ENCODE data around the gene ASAP2.

The ASAP2 gene

GRCh38 chr2:9417725-9418124 lies 211.1 kb downstream of the ASAP2 start:
- H3K36me3 ChIP-seq (ENCODE audit: control insufficient read depth in 2 of 2, insufficient read depth in 2 of 2, low read length in 2 of 2), result peaks cover 6 to 18% of the 10 kb centered on the region in 2 donors
- H3K4me3 ChIP-seq (ENCODE audit: low read length in 2 of 2), result no peak overlapping the region
- H3K9ac ChIP-seq (ENCODE audit: low read length in 2 of 2), result no peak overlapping the region
- H3K9me3 ChIP-seq (ENCODE audit: control insufficient read depth in 2 of 2, low read length in 2 of 2), result no peaks in the 10 kb centered on the region
- H3K4me1 ChIP-seq (ENCODE audit: control insufficient read depth, insufficient read depth, low read length), result peaks cover 18% of the 10 kb centered on the region
- H3K27ac ChIP-seq (ENCODE audit: low read length), result no peak overlapping the region
- H3K27me3 ChIP-seq (ENCODE audit: control insufficient read depth in 1 of 2, insufficient read depth in 2 of 2, low read length in 2 of 2), result no peaks in the 10 kb centered on the region

GRCh38 chr2:9418746-9419145 lies 212.1 kb downstream of the ASAP2 start:
- peaks cover 5 to 18% of the 10 kb centered on the region in 2 donors for H3K36me3 ChIP-seq (ENCODE audit: control insufficient read depth in 2 of 2, insufficient read depth in 2 of 2, low read length in 2 of 2)
- no peaks in the 10 kb centered on the region for H3K9me3 ChIP-seq (ENCODE audit: control insufficient read depth in 2 of 2, low read length in 2 of 2)
- H3K27me3 ChIP-seq (ENCODE audit: control insufficient read depth in 1 of 2, insufficient read depth in 2 of 2, low read length in 2 of 2), result no peaks in the 10 kb centered on the region
- H3K4me3 ChIP-seq (ENCODE audit: low read length in 2 of 2), result no peak overlapping the region
- H3K9ac ChIP-seq (ENCODE audit: low read length in 2 of 2), result no peak overlapping the region
- peaks cover 18% of the 10 kb centered on the region for H3K4me1 ChIP-seq (ENCODE audit: control insufficient read depth, insufficient read depth, low read length)
- no peak overlapping the region for H3K27ac ChIP-seq (ENCODE audit: low read length)

- Histone ChIP-seq H3K9me3 (ENCODE audit: control insufficient read depth in 2 of 2, low read length in 2 of 2) (no peaks in the 10 kb centered on the region), H3K9ac (ENCODE audit: low read length in 2 of 2) (no peak overlapping the region), H3K4me1 (ENCODE audit: control insufficient read depth, insufficient read depth, low read length) (peaks cover 25% of the 10 kb centered on the region)
Measured at GRCh38 chr2:9419541-9419940, 212.9 kb downstream of the ASAP2 start.

GRCh38 chr2:9420495-9420894 lies 213.9 kb downstream of the ASAP2 start:
- Histone ChIP-seq H3K27me3 (ENCODE audit: control insufficient read depth in 1 of 2, insufficient read depth in 2 of 2, low read length in 2 of 2) (no peaks in the 10 kb centered on the region), H3K4me1 (ENCODE audit: control insufficient read depth, insufficient read depth, low read length) (peaks cover 30% of the 10 kb centered on the region), H3K9ac (ENCODE audit: low read length in 2 of 2) (no peak overlapping the region), H3K9me3 (ENCODE audit: control insufficient read depth in 2 of 2, low read length in 2 of 2) (no peaks in the 10 kb centered on the region), H3K4me3 (ENCODE audit: low read length in 2 of 2) (no peak overlapping the region), H3K36me3 (ENCODE audit: control insufficient read depth in 2 of 2, insufficient read depth in 2 of 2, low read length in 2 of 2) (peaks cover 0 to 9% of the 10 kb centered on the region in 2 donors), H3K27ac (ENCODE audit: low read length) (no peak overlapping the region)

More at GRCh38 chr2:9419541-9419940, 212.9 kb downstream of the ASAP2 start:
- no peaks in the 10 kb centered on the region for H3K27me3 ChIP-seq (ENCODE audit: control insufficient read depth in 1 of 2, insufficient read depth in 2 of 2, low read length in 2 of 2)
- peaks cover 0 to 10% of the 10 kb centered on the region in 2 donors for H3K36me3 ChIP-seq (ENCODE audit: control insufficient read depth in 2 of 2, insufficient read depth in 2 of 2, low read length in 2 of 2)
- H3K4me3 ChIP-seq (ENCODE audit: low read length in 2 of 2), result no peak overlapping the region
- no peak overlapping the region for H3K27ac ChIP-seq (ENCODE audit: low read length)

GRCh38 chr2:9422321-9423099 lies 215.9 kb downstream of the ASAP2 start:
- H3K9ac ChIP-seq (ENCODE audit: low read length in 2 of 2), result peak overlapping the region; percentile 80 to 93
- peak overlapping the region; percentile 76 for H3K27ac ChIP-seq (ENCODE audit: low read length)
- no peaks in the 10 kb centered on the region for H3K27me3 ChIP-seq (ENCODE audit: control insufficient read depth in 1 of 2, insufficient read depth in 2 of 2, low read length in 2 of 2)
- H3K4me3 ChIP-seq (ENCODE audit: low read length in 2 of 2), result peak overlapping the region; percentile 92 to 99
- H3K36me3 ChIP-seq (ENCODE audit: control insufficient read depth in 2 of 2, insufficient read depth in 2 of 2, low read length in 2 of 2), result peaks cover 0 to 2% of the 10 kb centered on the region in 2 donors
- H3K4me1 ChIP-seq (ENCODE audit: control insufficient read depth, insufficient read depth, low read length), result peaks cover 30% of the 10 kb centered on the region
- no peaks in the 10 kb centered on the region for H3K9me3 ChIP-seq (ENCODE audit: control insufficient read depth in 2 of 2, low read length in 2 of 2)

GRCh38 chr2:9423100-9423921 lies 216.7 kb downstream of the ASAP2 start, which contains the start of the genes CPSF3 and ITGB1BP1:
CPSF3 (plus strand) TSS chr2:9423654; CDS start chr2:9423774, 120 bp downstream.
ITGB1BP1 (minus strand) TSS chr2:9423528; CDS start chr2:9418697, 4,831 bp downstream.
- no peaks in the 10 kb centered on the region for H3K27me3 ChIP-seq (ENCODE audit: control insufficient read depth in 1 of 2, insufficient read depth in 2 of 2, low read length in 2 of 2)
- H3K9ac ChIP-seq (ENCODE audit: low read length in 2 of 2), result peak within 1 kb of the TSS; percentile 80 to 93
- peak within 1 kb of the TSS; percentile 76 for H3K27ac ChIP-seq (ENCODE audit: low read length)
- H3K9me3 ChIP-seq (ENCODE audit: control insufficient read depth in 2 of 2, low read length in 2 of 2), result no peaks in the 10 kb centered on the region
- peaks cover 30% of the 10 kb centered on the region for H3K4me1 ChIP-seq (ENCODE audit: control insufficient read depth, insufficient read depth, low read length)
- peak within 1 kb of the TSS; percentile 92 to 99 for H3K4me3 ChIP-seq (ENCODE audit: low read length in 2 of 2)
- H3K36me3 ChIP-seq (ENCODE audit: control insufficient read depth in 2 of 2, insufficient read depth in 2 of 2, low read length in 2 of 2), result peaks cover 0 to 2% of the 10 kb centered on the region in 2 donors

- peak overlapping the region; percentile 76 for H3K27ac ChIP-seq (ENCODE audit: low read length)
- H3K4me1 ChIP-seq (ENCODE audit: control insufficient read depth, insufficient read depth, low read length), result peaks cover 30% of the 10 kb centered on the region
- H3K4me3 ChIP-seq (ENCODE audit: low read length in 2 of 2), result peak overlapping the region; percentile 92 to 99
- H3K9me3 ChIP-seq (ENCODE audit: control insufficient read depth in 2 of 2, low read length in 2 of 2), result no peaks in the 10 kb centered on the region
- H3K27me3 ChIP-seq (ENCODE audit: control insufficient read depth in 1 of 2, insufficient read depth in 2 of 2, low read length in 2 of 2), result no peaks in the 10 kb centered on the region
- peaks cover 0 to under 1% of the 10 kb centered on the region in 2 donors for H3K36me3 ChIP-seq (ENCODE audit: control insufficient read depth in 2 of 2, insufficient read depth in 2 of 2, low read length in 2 of 2)
- H3K9ac ChIP-seq (ENCODE audit: low read length in 2 of 2), result peak overlapping the region; percentile 80 to 93
Measured at GRCh38 chr2:9423922-9424272, 217.3 kb downstream of the ASAP2 start.

GRCh38 chr2:9424447-9425164 lies 218.0 kb downstream of the ASAP2 start:
- Histone ChIP-seq H3K4me3 (ENCODE audit: low read length in 2 of 2) (peak overlapping the region; percentile 92 to 99), H3K4me1 (ENCODE audit: control insufficient read depth, insufficient read depth, low read length) (peaks cover 30% of the 10 kb centered on the region), H3K27ac (ENCODE audit: low read length) (no peak overlapping the region), H3K9ac (ENCODE audit: low read length in 2 of 2) (peak overlapping the region; percentile 80 to 93), H3K9me3 (ENCODE audit: control insufficient read depth in 2 of 2, low read length in 2 of 2) (no peaks in the 10 kb centered on the region), H3K27me3 (ENCODE audit: control insufficient read depth in 1 of 2, insufficient read depth in 2 of 2, low read length in 2 of 2) (no peaks in the 10 kb centered on the region), H3K36me3 (ENCODE audit: control insufficient read depth in 2 of 2, insufficient read depth in 2 of 2, low read length in 2 of 2) (peaks cover 0 to 4% of the 10 kb centered on the region in 2 donors)

GRCh38 chr2:9428965-9429577 lies 222.5 kb downstream of the ASAP2 start:
- Histone ChIP-seq H3K9me3 (ENCODE audit: control insufficient read depth in 2 of 2, low read length in 2 of 2) (no peaks in the 10 kb centered on the region), H3K27me3 (ENCODE audit: control insufficient read depth in 1 of 2, insufficient read depth in 2 of 2, low read length in 2 of 2) (no peaks in the 10 kb centered on the region), H3K27ac (ENCODE audit: low read length) (no peak overlapping the region), H3K36me3 (ENCODE audit: control insufficient read depth in 2 of 2, insufficient read depth in 2 of 2, low read length in 2 of 2) (peaks cover 16% of the 10 kb centered on the region in 2 donors), H3K4me3 (ENCODE audit: low read length in 2 of 2) (no peak overlapping the region), H3K4me1 (ENCODE audit: control insufficient read depth, insufficient read depth, low read length) (peaks cover 10% of the 10 kb centered on the region), H3K9ac (ENCODE audit: low read length in 2 of 2) (no peak overlapping the region)

Measured in stomach smooth muscle (tissue), 2 donors.